Ovary (tissue), 9 donors: Measurements from ENCODE around the gene TKFC. TPM values are rescaled to one million over a fixed set of nuclear protein-coding genes. Genes with fewer than 3 reads are reported as not detected.

Source experiments
- DNase-seq, 5 donors: peaks; one replicate each; pipeline ENCODE4 v3.0.0-alpha.2; 2019 to 2020
- H3K27ac ChIP-seq, 2 donors: fragments of 200-600 bp; one replicate each; pipeline versions ENCODE4 v1.5.1 to v1.8.0; 2019 to 2022
- H3K27me3 ChIP-seq: fragments of 200-600 bp; one replicate; pipeline ENCODE4 v1.8.0; 2022
- H3K36me3 ChIP-seq: fragments of 200-600 bp; sonication (generic); one replicate; pipeline ENCODE4 v1.5.1; 2019
- H3K4me1 ChIP-seq: one replicate; pipeline ENCODE4 v1.8.1; 2013; ENCODE audit warnings: mild to moderate bottlenecking, moderate library complexity; ENCODE audit not compliant: insufficient read depth
- H3K4me3 ChIP-seq: fragments of 200-600 bp; sonication (generic); one replicate; pipeline ENCODE4 v1.5.1; 2017
- H3K9me3 ChIP-seq, 2 donors: fragments of 200-600 bp in 1 of 2; sonication (generic) in 1 of 2; one replicate each; pipeline versions ENCODE4 v1.5.1 to v1.8.1; 2013 to 2019; ENCODE audit warnings: mild to moderate bottlenecking in 1 of 2, moderate library complexity in 1 of 2
- EP300 ChIP-seq: sonication (generic); formaldehyde crosslinking; IDR thresholded peaks from one replicate; pipeline ENCODE4 v1.6.1; 2017; ENCODE audit warnings: antibody characterized with exemption
- POLR2A ChIP-seq: fragments of 450-650 bp; IDR thresholded peaks from one replicate; pipeline ENCODE4 v1.6.1; 2017; ENCODE audit warnings: antibody characterized with exemption, mild to moderate bottlenecking, moderate library complexity
- WGBS, 3 donors: extraction: QIAGEN DNeasy Blood & Tissue Kit in 1 of 3; methylation state at CpG; one replicate each; pipeline versions ENCODE4 v1.1.5 to v1.1.7; 2013 to 2017; 5-methylcytosine and 5-hydroxymethylcytosine counted together
- intact Hi-C, 4 donors: fragments of 100-400 bp; cut with DNase I; formaldehyde crosslinking; loops; one replicate each; pipeline versions ENCODE4 v1.11.0 to v1.15.1; 2022 to 2023
- polyA plus RNA-seq, 2 donors: library from polyadenylated mRNA; stranded (reverse); fragments of 200-250 nt in 1 of 2; fragments of 350-450 nt in 1 of 2; fragmentation: Illumina TruSeq in 1 of 2; extraction: RNeasy Lipid Tissue Mini Kit (QIAGEN cat#74804) in 1 of 2; gene quantifications; one replicate each; pipeline ENCODE4 v1.2.3, GENCODE V29; 2013 to 2014
- total RNA-seq, 7 donors: library from RNA; depleted of rRNA in 2 of 7; stranded (reverse); fragments of >200 nt in 2 of 7; fragmentation: NEBNext Ultra II Directional in 3 of 7; extraction: Animal tissue kit (Norgen Biotek cat#: 25700) in 3 of 7; gene quantifications; one replicate each; pipeline versions ENCODE4 v1.1.0 to v1.2.4, GENCODE V29; 2016 to 2023
- TF ChIP-seq, protein P1 (sequence below), 3 donors: fragments of 450-650 bp in 2 of 3; fragments of 200-600 bp in 1 of 3; IDR thresholded peaks; one replicate each; pipeline versions ENCODE4 v1.5.1 to v1.8.0; 2016 to 2022; ENCODE audit warnings: antibody characterized with exemption in 3 of 3, mild to moderate bottlenecking in 1 of 3
- donor health status: DM: no; HTN: no; CAD: no; lungs with moderate emphysema.
- donor health status: DM: no; HTN: no; CAD: no.
- donor health status: Bipolar disorder and iron deficiency.
- donor health status: DM: yes; HTN: yes; CAD: no.
- donor health status: DM: no; HTN: no; CAD: no.
- donor health status: DM: yes; HTN: yes; CAD: no.

The TKFC gene
- total and polyA plus RNA-seq, 9 donors, result 19.0 to 41.4 (median 30.4) TPM

GRCh38 chr11:61331651-61332050, 1.4 kb upstream of the TKFC start:
- peaks cover 25% of the 10 kb centered on the region for H3K4me1 ChIP-seq
- H3K9me3 ChIP-seq, result no peaks in the 10 kb centered on the region
- H3K27me3 ChIP-seq, result no peaks in the 10 kb centered on the region
- peak overlapping the region; percentile 99 for H3K4me3 ChIP-seq
- no peaks in the 10 kb centered on the region for H3K36me3 ChIP-seq
- intact Hi-C loops, result no loop called here
- WGBS, 3 donors, result 40 to 54% (median 42%) methylated on average over 6 of the region's 6 CpGs
- no peak for DNase-seq
- TF ChIP-seq POLR2A (no peak), EP300 (no peak)
- TF ChIP-seq, protein P1, sequence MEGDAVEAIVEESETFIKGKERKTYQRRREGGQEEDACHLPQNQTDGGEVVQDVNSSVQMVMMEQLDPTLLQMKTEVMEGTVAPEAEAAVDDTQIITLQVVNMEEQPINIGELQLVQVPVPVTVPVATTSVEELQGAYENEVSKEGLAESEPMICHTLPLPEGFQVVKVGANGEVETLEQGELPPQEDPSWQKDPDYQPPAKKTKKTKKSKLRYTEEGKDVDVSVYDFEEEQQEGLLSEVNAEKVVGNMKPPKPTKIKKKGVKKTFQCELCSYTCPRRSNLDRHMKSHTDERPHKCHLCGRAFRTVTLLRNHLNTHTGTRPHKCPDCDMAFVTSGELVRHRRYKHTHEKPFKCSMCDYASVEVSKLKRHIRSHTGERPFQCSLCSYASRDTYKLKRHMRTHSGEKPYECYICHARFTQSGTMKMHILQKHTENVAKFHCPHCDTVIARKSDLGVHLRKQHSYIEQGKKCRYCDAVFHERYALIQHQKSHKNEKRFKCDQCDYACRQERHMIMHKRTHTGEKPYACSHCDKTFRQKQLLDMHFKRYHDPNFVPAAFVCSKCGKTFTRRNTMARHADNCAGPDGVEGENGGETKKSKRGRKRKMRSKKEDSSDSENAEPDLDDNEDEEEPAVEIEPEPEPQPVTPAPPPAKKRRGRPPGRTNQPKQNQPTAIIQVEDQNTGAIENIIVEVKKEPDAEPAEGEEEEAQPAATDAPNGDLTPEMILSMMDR (IDR thresholded peaks at IDR 0.05), result no peak
- H3K27ac ChIP-seq, result no peak overlapping the region

DNA sequence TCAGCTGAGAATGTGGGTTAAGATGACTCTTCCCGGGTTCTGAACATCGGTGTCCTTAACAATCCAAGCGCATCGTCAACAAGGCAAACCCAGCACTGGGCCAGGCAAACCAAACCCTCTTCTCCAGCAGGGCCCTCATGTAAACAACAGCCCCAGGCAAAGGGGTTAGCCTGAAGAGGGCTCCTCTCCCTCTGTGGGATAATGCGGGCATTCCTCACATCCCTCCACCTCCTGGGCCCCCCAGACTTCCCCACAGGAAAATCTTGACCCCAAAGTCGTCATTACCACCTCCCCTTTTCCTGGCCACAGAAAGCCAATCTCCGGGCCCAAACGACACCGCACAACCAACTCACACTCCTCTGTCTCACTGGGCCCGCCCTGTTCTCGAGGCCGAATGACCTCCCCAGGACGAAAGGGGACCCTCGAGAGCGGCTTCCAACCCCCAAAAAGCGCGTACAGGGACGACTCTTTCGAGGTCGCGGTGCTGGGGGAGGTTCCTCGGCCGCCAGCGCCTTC, 689 bp upstream of the TKFC start:
- peak overlapping the region; percentile 99 for H3K4me3 ChIP-seq
- 0 to 1% (median 0%) methylated on average over 24 of the region's 24 CpGs for WGBS, 3 donors
- H3K36me3 ChIP-seq, result no peaks in the 10 kb centered on the region
- DNase-seq, result no peak
- H3K4me1 ChIP-seq, result peaks cover 28% of the 10 kb centered on the region
- intact Hi-C loops, result no loop called here
- H3K27me3 ChIP-seq, result no peaks in the 10 kb centered on the region
- peak overlapping the region; percentile 88 to 92 for H3K27ac ChIP-seq
- no peaks in the 10 kb centered on the region for H3K9me3 ChIP-seq
- TF ChIP-seq, protein P1 (IDR thresholded peaks at IDR 0.05), result no peak
- TF ChIP-seq POLR2A (no peak), EP300 (no peak)

- no peak for DNase-seq
- intact Hi-C loops, result no loop called here
- no peak for TF ChIP-seq POLR2A
- TF ChIP-seq EP300, result no peak
- TF ChIP-seq, protein P1 (IDR thresholded peaks at IDR 0.05), result no peak
- H3K36me3 ChIP-seq, result no peaks in the 10 kb centered on the region
- H3K27me3 ChIP-seq, result no peaks in the 10 kb centered on the region
- WGBS, 3 donors, result 27 to 31% (median 28%) methylated on average over 19 of the region's 19 CpGs
- no peaks in the 10 kb centered on the region for H3K9me3 ChIP-seq
- peak overlapping the region; percentile 99 for H3K4me3 ChIP-seq
- H3K27ac ChIP-seq, result peak overlapping the region; percentile 88 to 92
- H3K4me1 ChIP-seq, result peaks cover 28% of the 10 kb centered on the region
Measured at GRCh38 chr11:61333550-61334433, 764 bp downstream of the TKFC start.

GRCh38 chr11:61334434-61335354, 1.7 kb downstream of the TKFC start:
- Histone ChIP-seq H3K27ac (peak overlapping the region in 1 of 2 donors; percentile 92), H3K4me3 (no peak overlapping the region), H3K27me3 (no peaks in the 10 kb centered on the region), H3K36me3 (no peaks in the 10 kb centered on the region), H3K9me3 (no peaks in the 10 kb centered on the region), H3K4me1 (peaks cover 28% of the 10 kb centered on the region)
- peak; percentile 62 to 86 (median 75) for DNase-seq
- WGBS, 3 donors, result 45 to 51% (median 45%) methylated on average over 16 of the region's 16 CpGs
- TF ChIP-seq POLR2A, result no peak
- TF ChIP-seq, protein P1 (IDR thresholded peaks at IDR 0.05), result no peak
- TF ChIP-seq EP300, result no peak
- intact Hi-C loops, result no loop called here
